Inflammatory macrophage treated with lipopolysaccharide for 1 hour (primary cell): ENCODE results near the gene FANCB.
A peak's percentile ranks its signal among the peaks of the same experiment; 100 is the strongest.

Source experiments
- DNase-seq, 2 donors: peaks; one replicate each; pipeline ENCODE4 v3.0.0-alpha.2; 2020 to 2022

The FANCB gene

GRCh38 chrX:14832151-14832550, 40.7 kb downstream of the FANCB start:
- no peak for DNase-seq

DNA sequence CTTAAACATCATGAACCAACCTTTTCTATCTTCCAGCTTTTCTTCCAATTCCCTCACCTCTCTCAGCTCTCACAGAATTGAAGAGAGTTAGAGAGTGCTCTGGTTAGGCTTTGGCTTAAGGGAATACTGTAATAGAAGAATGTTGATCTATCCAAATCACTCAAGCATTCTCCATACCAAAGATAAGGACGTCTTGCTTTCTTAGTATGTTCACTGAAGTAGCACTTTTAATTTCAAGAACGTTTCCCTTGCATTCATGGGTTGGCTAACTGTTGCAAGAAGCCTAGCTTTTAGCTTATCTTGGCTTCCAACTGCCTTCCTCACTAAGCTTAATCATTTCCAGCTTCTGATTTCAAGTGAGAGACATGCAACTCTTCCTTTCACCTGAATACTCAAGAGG, 43.2 kb downstream of the FANCB start:
- DNase-seq: no peak

GRCh38 chrX:14826319-14826718, 46.5 kb downstream of the FANCB start:
- no peak for DNase-seq

- no peak for DNase-seq
These were observed 47.0 kb downstream of the FANCB start for GRCh38 chrX:14825851-14826250.

GRCh38 chrX:14819769-14820168, 53.1 kb downstream of the FANCB start:
- DNase-seq: peak; percentile 30 to 45

GRCh38 chrX:14817571-14817970, 55.3 kb downstream of the FANCB start:
- peak; percentile 13 to 24 for DNase-seq

- DNase-seq: peak; percentile 11 to 44
These were observed 69.7 kb downstream of the FANCB start for GRCh38 chrX:14802943-14803710.

GRCh38 chrX:14801136-14801535, 71.7 kb downstream of the FANCB start:
- DNase-seq: no peak

- no peak for DNase-seq
These were observed 74.0 kb downstream of the FANCB start for GRCh38 chrX:14798805-14799397.
